D341Med (cell line): Measurements from ENCODE around the gene RETREG1.

Experiments used
- DNase-seq: peaks from one replicate; pipeline ENCODE4 v3.0.0; 2012; ENCODE audit warnings: low spot score

Gene RETREG1

DNA sequence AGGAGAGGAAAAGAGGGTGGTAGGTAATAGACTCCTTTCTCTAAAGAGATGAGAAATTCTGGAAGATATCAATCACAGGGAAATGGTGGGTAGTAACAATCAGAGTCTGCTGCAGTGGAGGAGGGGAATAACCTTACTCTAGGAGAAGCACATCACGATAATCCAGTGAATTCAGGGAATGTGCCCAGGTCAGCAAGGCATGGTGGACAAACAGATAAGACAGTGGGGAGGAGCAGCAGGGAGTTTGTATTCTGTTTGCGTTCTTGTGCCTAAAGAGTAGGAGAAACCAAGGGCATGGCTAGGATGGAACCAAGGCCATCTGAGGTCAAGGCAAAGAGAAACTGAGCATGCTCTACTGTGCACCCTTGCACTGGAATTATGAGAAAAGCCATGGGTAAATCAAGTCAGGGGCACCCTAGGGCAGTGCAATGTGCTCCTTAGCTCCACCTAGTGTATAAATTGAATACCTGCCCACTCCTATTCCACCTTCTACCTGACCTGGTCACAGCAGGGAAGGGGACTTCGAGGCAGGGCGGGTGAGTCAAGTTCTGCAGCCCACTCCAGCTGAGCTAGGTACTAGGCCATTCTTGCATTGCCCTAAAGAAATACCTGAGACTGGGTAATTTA lies 31.6 kb downstream of the RETREG1 start:
- DNase-seq = no peak

DNA sequence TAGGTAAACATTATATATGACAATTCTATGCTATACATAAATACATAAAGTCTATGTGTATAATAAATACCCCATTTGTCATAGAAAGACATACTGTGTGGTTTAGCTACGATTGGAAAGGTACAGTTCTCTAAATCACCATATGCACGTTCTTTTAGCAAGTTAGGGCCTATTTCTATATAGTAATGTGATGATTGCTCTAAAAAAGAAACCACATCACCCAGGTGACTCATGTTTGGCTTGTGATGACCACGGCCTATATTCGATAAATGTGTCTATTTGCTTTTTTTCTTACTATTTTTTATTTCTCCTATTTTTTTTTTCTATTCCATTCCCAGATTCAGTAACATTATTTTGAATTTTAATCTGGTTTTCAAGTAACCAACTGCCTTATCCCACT lies 34.7 kb downstream of the RETREG1 start:
- DNase-seq = no peak

GRCh38 chr5:16580382-16580781 lies 36.4 kb downstream of the RETREG1 start:
- DNase-seq = no peak

GRCh38 chr5:16579142-16579847 lies 37.5 kb downstream of the RETREG1 start:
- DNase-seq = no peak

DNA sequence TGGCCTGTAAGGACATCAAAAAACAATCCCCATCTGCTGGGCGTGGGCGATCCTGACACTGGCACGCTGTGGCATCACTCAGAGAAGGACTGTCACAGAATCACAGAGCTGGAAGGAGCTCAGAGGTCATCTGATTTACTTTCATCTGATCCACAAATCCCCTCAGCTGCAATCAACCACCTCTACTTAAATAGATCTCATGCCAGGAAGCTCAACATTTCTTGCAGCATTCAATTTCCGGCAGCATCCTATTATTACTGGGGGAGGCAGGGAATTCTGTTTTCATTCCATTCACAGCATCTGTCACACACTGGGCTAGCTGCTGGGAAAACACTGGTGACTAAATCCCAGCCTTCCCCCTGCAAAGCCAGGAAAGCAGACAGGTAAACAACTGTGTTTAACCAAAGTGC lies 38.3 kb downstream of the RETREG1 start:
- DNase-seq = no peak

DNA sequence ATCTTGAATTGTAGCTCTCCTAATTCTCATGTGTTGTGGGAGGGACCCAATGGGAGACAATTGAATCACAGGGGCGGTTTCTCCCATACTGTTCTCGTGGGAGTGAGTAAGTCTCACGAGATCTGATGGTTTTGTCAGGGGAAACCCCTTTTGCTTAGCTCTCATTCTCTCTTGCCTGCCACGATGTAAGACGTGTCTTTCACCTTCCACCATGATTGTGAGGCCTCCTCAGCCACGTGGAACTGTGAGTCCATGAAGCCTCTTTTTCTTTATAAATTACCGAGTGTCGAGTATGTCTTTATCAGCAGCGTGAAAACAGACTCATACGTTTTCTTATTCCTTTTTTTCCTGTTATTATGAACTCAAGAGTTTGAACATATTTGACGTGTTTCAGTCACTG lies 39.1 kb downstream of the RETREG1 start:
- DNase-seq = no peak

DNA sequence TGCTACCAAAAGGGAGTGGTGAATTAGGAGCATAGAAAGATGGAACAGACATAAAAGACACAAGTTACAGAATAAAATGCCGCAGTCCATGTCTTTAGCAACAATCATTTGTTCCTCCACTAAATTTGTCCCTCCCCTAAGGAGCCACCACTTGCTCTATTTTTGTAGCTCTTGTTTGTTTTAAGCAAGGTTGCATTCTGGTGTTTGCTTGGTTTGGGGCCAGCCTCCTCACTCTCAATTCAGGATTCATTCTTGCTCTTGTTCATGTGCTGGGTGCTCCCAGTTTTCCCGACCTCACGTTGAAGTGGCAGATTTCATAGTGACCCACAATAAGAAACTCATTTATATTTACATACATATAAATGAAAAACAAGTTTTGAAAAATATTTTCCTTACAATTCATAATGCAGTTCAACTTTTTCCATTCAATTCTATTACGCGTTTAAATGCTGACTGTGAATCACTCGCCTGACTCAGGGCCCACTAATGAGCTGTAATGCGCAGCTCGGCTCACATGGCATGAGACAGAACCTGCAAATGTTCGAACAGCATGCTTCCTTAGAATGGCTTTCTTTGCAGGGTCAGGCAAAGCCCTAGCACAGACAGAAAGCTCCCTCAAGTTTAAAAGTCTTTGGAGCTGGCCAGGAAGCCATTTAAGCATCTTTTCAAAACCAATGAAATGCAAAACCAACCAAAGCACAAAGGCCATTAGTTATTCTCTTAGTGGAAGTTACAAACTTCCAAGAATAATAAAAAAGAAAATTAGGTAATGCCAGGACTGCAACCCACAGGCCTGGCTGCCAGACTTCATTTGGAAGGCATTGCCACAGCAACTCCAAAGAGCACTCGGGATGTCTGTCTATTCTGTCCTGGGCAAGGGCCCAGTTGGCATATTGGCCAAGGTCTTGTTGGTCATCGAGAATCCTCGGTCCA lies 41.7 kb downstream of the RETREG1 start:
- no peak for DNase-seq

- no peak for DNase-seq
Measured at GRCh38 chr5:16573401-16573800, 43.4 kb downstream of the RETREG1 start.

DNA sequence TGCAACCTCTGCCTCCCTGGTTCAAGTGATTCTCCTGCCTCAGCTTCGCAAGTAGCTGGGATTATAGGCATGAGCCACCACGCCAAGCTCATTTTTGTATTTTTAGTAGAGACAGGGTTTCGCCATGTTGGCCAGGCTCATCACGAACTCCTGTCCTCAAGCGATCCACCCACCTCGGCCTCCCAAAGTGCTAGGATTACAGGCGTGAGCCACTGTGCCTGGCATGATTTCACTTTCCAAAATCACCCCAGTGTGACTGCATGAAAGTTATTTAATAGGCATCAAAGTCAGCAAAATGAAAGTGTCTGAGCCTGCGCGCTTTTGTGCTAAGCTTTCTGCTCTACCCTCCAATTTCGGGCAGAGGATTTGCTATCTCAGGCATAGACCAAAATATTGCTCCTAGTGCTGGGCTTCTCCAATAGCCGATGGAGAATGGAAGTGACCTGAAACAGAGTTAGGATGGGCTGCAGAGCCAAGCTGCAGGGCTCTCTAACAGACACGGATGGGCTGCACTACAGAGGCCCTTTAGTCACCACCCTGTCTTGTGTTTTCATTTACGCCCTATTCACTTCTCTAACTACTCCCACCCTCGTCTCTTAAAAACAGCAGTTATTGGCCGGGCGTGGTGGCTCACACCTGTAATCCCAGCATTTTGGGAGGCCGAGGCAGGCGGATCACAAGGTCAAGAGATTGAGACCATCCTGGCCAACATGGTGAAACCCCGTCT lies 44.3 kb downstream of the RETREG1 start:
- no peak for DNase-seq

DNA sequence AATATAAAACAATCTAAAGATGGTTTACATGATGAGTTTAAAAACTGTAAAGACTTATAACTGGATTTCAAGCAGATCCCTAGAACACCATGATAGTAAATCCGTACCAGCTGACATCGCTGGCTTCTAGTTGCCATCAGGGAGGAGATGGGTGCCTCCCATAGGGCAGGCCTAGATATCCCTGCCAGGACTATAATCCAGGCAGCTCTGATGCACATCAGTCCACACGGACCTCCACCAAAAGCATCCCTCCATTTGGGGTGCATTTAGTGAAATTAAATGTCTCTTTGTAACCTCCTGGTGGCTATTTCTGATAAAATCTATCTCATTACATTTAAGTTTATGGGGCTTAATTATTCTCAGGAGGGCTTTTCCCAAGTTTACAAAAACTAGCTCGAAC lies 45.8 kb downstream of the RETREG1 start:
- DNase-seq = no peak

GRCh38 chr5:16570121-16570815 lies 46.5 kb downstream of the RETREG1 start:
- no peak for DNase-seq

DNA sequence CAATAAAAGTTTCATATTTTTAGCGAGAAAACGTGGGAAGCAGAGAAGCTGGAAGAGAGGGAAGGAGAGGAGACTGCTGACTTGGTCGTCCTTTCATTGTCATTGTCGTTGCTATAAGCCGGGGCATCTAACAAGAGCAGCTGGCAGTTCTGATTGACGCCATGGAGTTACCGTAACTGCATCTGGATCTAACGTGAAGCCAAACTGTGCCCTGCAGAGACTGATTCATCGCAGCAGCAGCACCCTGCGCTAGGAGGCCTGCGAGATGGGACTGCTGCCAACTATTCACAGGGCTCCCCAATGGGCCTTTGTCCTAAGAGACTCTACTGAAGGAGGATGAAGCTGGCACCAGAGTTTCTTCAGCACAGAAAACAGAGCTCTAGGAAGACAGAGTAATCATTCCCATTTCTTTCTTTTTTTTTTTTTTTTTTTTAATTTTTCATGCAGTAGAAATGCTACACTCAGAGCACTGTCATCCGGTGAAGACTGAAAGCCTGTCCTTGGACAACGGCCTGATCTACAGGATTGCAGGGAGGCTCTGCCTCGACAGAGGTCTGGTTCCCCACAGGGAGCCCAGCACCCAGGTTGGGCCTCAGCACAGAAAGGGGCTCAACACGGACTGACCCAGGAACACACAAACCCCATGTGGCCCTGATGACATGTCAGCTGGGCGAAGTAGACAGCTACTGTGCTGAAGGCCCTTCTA lies 47.8 kb downstream of the RETREG1 start:
- no peak for DNase-seq

GRCh38 chr5:16567365-16567764 lies 49.4 kb downstream of the RETREG1 start:
- no peak for DNase-seq

DNA sequence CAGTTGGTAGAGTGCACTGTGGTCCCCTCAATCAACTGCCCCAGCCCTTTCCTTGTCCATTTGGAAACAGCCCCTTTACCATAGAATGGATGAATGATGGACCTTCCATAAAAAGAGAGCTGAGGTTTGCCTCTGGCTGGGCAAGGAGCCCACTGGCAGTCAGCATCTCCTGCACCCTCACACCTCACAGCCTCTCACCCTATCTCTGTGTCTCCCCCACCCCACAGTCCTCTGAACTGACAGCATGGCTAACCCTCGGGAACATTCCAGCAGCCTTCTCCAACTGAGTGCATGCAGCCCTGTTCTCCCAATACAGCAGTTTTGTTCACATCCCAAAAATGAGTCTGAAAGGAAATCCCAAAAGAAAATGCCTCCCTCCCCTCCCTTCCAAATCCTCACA lies 51.7 kb downstream of the RETREG1 start:
- DNase-seq = no peak

GRCh38 chr5:16564248-16564867 lies 52.4 kb downstream of the RETREG1 start:
- DNase-seq = no peak

DNA sequence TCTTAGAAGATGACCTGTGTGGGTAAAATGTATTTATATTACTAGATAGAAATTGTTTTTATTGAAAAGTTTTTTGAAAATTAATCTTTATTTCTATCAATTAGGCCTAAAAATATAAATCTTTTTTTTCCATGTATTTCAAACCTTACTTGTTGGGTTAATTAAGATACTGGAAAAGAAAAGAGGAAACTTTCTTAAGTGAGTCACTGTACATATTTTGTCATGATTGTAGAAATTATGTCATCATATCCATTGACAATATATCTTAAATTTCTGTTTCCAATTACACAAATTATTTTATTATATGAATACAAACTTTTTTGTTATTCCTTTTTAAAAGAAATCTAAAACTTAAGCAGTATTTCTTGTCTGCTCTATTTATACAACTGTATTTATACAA lies 53.1 kb downstream of the RETREG1 start:
- no peak for DNase-seq

- DNase-seq = no peak
Measured at GRCh38 chr5:16561660-16562059, 55.1 kb downstream of the RETREG1 start.

- DNase-seq = no peak
Measured at GRCh38 chr5:16559702-16560101, 57.1 kb downstream of the RETREG1 start.

DNA sequence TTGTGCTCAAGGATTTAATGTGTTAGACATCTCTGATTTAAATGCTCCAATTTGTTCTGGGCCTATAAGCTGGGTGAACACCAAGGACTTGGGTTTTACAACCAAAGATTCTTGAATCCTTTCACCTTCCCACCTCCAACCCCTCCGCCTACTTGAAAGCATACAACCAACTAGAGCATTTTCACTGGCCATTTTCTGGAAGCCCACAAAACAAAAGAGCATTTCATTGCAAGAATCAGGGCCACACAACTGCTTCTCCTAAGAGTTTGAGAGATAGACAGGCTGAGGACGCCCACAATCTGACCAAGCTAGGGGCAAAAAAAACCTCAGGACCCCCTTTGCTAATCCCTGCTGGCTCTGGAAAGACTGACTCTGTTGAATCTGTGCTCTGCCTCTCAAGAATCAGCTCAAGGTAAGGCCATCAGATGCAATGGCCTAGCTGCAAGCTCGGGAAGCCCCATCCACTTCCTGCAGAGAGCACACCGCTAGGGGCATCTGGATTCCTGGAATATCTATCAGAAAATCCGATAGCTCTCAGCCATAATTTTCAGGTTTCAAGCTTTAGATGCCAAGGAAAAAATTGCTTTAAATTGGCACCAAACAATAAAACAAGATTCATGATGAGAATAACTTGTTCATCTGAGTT lies 57.7 kb downstream of the RETREG1 start:
- DNase-seq = no peak

- DNase-seq = no peak
Measured at GRCh38 chr5:16557477-16557876, 59.3 kb downstream of the RETREG1 start.
